CD4-positive, alpha-beta T cell (primary cell): Measurements from ENCODE around the gene GLIS1. TPM values are rescaled to one million over a fixed set of nuclear protein-coding genes. Genes with fewer than 3 reads are reported as not detected.

Experiments used
- ATAC-seq: fragments of 200-7000 bp; cut with Tn5 transposase; one replicate; pipeline ENCODE4 v1.10.0; 2022; ENCODE audit warnings: mild to moderate bottlenecking; ENCODE audit not compliant: poor library complexity
- CTCF ChIA-PET: fragments of 350-600 bp; sonication (Branson Sonifier 250); formaldehyde crosslinking; loops from one replicate; lab custom pipeline; 2021; ENCODE audit warnings: antibody characterized with exemption, inconsistent platforms; lab: Charles Lee
- POLR2A ChIA-PET: fragments of 350-600 bp; sonication (Branson Sonifier 250); formaldehyde crosslinking; loops from one replicate; lab custom pipeline; 2021; ENCODE audit warnings: antibody characterized with exemption, inconsistent platforms; lab: Charles Lee
- DNase-seq, 14 experiments: peaks; one replicate each; pipeline ENCODE4 v3.0.0-alpha.2; 2013 to 2020; ENCODE audit warnings: mixed read lengths in 2 of 14
- H3K27ac ChIP-seq, 2 donors: one replicate each; pipeline versions ENCODE4 v1.5.1 to v1.7.0; 2013; ENCODE audit warnings: low read length in 2 of 2, low read depth in 1 of 2, mild to moderate bottlenecking in 1 of 2
- H3K27me3 ChIP-seq, 2 experiments: 1 replicate in 1 of 2; 2 replicates in 1 of 2; pipeline versions ENCODE4 v1.6.1 to v1.7.0; 2013; ENCODE audit warnings: low read length in 2 of 2, control low read depth in 1 of 2, mild to moderate bottlenecking in 1 of 2, moderate library complexity in 1 of 2; ENCODE audit not compliant: insufficient read depth in 2 of 2, control insufficient read depth in 1 of 2
- H3K36me3 ChIP-seq: one replicate; pipeline ENCODE4 v1.6.1; 2013; ENCODE audit warnings: low read length, control low read depth; ENCODE audit not compliant: insufficient read depth
- H3K4me1 ChIP-seq: one replicate; pipeline ENCODE4 v1.6.1; 2013; ENCODE audit warnings: low read length, control low read depth; ENCODE audit not compliant: insufficient read depth
- H3K4me3 ChIP-seq: one replicate; pipeline ENCODE4 v1.5.1; 2013; ENCODE audit warnings: mild to moderate bottlenecking, low read length, moderate library complexity
- H3K9me3 ChIP-seq, 2 experiments: 1 replicate in 1 of 2; 2 replicates in 1 of 2; pipeline versions ENCODE4 v1.6.1 to v1.7.0; 2013; ENCODE audit warnings: low read length in 2 of 2, mild to moderate bottlenecking in 2 of 2, control low read depth in 1 of 2, moderate library complexity in 1 of 2; ENCODE audit not compliant: control insufficient read depth in 1 of 2, insufficient read depth in 1 of 2
- H3K27ac Mint-ChIP-seq: one replicate; pipeline ENCODE4 v1.8.0; 2020; ENCODE audit warnings: mixed read lengths
- H3K27me3 Mint-ChIP-seq: one replicate; pipeline ENCODE4 v1.8.0; 2021; ENCODE audit warnings: mixed read lengths
- H3K36me3 Mint-ChIP-seq: one replicate; pipeline ENCODE4 v1.8.0; 2021; ENCODE audit warnings: low read depth, mixed read lengths
- H3K4me1 Mint-ChIP-seq: one replicate; pipeline ENCODE4 v1.8.0; 2021; ENCODE audit warnings: low read depth, mixed read lengths
- H3K4me3 Mint-ChIP-seq: one replicate; pipeline ENCODE4 v1.8.0; 2020; ENCODE audit warnings: mild to moderate bottlenecking, mixed read lengths
- H3K9me3 Mint-ChIP-seq: one replicate; pipeline ENCODE4 v1.8.0; 2020; ENCODE audit warnings: mixed read lengths
- intact Hi-C, 2 experiments: fragments of 100-400 bp; cut with DNase I in 1 of 2; cut with micrococcal nuclease in 1 of 2; formaldehyde crosslinking; loops; one replicate each; pipeline versions ENCODE4 v1.15.1 to v1.9.0; 2023 to 2025; cut with DNase I, micrococcal nuclease
- total RNA-seq, 174 experiments: library from RNA in 2 of 174; stranded (reverse) in 2 of 174; gene quantifications; one replicate each; pipeline ENCODE4 v1.2.3 and lab custom pipeline; 2021 to 2026
- TF ChIP-seq, protein P1 (sequence below): fragments of 200-600 bp; IDR thresholded peaks from one replicate; pipeline ENCODE4 v1.8.0; 2022; ENCODE audit warnings: antibody characterized with exemption, mild to moderate bottlenecking

Gene GLIS1
- total RNA-seq, 2 experiments from 2014 or later = not detected

- no peaks in the 10 kb centered on the region for H3K36me3 ChIP-seq
- H3K27me3 ChIP-seq = no peaks in the 10 kb centered on the region
- Mint-ChIP-seq H3K36me3 (no peaks in the 10 kb centered on the region), H3K27me3 (no peaks in the 10 kb centered on the region), H3K9me3 (no peaks in the 10 kb centered on the region), H3K27ac (no peak overlapping the region), H3K4me3 (no peak overlapping the region), H3K4me1 (no peaks in the 10 kb centered on the region)
- no peaks in the 10 kb centered on the region for H3K4me1 ChIP-seq
- TF ChIP-seq, protein P1, sequence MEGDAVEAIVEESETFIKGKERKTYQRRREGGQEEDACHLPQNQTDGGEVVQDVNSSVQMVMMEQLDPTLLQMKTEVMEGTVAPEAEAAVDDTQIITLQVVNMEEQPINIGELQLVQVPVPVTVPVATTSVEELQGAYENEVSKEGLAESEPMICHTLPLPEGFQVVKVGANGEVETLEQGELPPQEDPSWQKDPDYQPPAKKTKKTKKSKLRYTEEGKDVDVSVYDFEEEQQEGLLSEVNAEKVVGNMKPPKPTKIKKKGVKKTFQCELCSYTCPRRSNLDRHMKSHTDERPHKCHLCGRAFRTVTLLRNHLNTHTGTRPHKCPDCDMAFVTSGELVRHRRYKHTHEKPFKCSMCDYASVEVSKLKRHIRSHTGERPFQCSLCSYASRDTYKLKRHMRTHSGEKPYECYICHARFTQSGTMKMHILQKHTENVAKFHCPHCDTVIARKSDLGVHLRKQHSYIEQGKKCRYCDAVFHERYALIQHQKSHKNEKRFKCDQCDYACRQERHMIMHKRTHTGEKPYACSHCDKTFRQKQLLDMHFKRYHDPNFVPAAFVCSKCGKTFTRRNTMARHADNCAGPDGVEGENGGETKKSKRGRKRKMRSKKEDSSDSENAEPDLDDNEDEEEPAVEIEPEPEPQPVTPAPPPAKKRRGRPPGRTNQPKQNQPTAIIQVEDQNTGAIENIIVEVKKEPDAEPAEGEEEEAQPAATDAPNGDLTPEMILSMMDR = no peak
- H3K9me3 ChIP-seq = no peaks in the 10 kb centered on the region
- ChIA-PET POLR2A (no interaction called here), CTCF (no interaction called here)
- no peak overlapping the region for H3K27ac ChIP-seq
- intact Hi-C loops = no loop called here
- DNase-seq (no peak), ATAC-seq (no peak)
- no peak overlapping the region for H3K4me3 ChIP-seq
Observed at GRCh38 chr1:53499257-53500203, 239.4 kb downstream of the GLIS1 start.

DNA sequence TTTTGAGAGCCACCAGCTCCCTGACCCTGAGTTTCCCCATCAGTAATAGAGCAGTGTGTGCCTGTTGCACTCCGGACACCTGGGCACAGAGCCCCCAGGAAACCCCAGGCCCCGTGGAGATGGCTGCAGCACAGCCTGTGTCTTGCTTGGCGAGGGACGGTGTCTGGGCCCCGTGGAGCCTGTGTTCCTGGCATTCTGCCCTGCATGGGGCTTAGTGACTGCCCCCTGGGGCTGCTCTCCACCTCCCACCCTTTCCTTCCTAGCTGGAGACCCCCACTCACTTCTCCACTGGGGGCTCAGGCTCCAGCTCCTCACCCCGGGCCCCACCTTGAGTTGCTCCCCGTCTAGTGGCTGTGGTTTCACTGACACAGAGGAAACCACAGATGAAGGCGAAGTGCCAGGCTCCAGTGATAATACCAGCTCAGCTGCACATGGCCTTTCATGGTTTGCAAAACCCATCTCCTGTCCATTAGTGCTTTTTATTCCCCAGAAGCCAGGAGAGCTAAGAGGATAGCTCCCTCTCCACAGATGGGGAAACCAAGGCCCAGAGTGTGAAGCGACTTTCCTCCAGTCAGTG, 240.3 kb downstream of the GLIS1 start:
- Mint-ChIP-seq H3K9me3 (no peaks in the 10 kb centered on the region), H3K27ac (no peak overlapping the region), H3K36me3 (no peaks in the 10 kb centered on the region), H3K27me3 (no peaks in the 10 kb centered on the region), H3K4me3 (no peak overlapping the region), H3K4me1 (no peaks in the 10 kb centered on the region)
- no peak for ATAC-seq
- ChIA-PET CTCF (no interaction called here), POLR2A (no interaction called here)
- DNase-seq = peak in 1 of 14 experiments; percentile 3
- intact Hi-C loops = no loop called here
- Histone ChIP-seq H3K4me1 (no peaks in the 10 kb centered on the region), H3K27me3 (no peaks in the 10 kb centered on the region), H3K27ac (no peak overlapping the region), H3K9me3 (no peaks in the 10 kb centered on the region), H3K4me3 (no peak overlapping the region), H3K36me3 (no peaks in the 10 kb centered on the region)
- TF ChIP-seq, protein P1 = no peak

DNA sequence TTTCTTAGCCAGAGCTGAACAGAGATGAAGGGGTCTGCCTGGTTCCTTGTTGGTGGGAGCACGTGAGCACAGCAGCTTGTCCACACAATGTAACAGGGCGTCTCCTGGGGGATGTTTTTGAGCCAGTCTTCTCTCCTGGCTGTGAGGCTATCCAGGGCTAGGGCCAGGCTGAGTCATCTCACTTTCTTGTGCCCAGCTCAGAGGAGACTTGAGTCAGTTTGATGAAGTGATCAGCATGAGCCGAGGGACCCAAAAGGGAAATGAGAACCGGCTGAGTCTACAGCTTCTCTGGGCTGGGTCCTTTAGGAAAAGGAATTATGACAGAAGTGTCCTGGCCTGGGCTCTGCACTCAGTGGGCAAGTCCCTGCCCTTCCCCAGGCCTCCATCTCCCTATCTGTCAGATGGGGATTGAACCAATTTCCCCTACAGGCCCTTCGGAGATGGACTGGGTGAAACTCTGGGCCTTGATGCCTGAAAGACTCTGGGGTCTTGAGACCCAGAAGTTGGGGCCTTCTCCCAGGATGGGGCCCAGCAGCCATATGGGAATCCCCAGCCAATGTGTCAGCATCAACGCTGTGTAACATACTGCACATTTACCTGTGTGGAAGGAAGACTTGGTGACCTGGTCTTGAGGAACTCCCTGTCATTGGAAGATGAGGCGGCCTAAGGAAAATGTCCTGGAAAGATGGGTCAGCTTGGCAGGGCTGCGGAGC, 243.2 kb downstream of the GLIS1 start:
- intact Hi-C loops = no loop called here
- no peak overlapping the region for H3K27ac Mint-ChIP-seq

More for the DNA sequence above, 243.2 kb downstream of the GLIS1 start:
- Mint-ChIP-seq H3K4me1 (no peaks in the 10 kb centered on the region), H3K9me3 (no peaks in the 10 kb centered on the region), H3K36me3 (no peaks in the 10 kb centered on the region), H3K4me3 (no peak overlapping the region), H3K27me3 (no peaks in the 10 kb centered on the region)
- Histone ChIP-seq H3K4me1 (no peaks in the 10 kb centered on the region), H3K36me3 (no peaks in the 10 kb centered on the region), H3K27me3 (no peaks in the 10 kb centered on the region), H3K4me3 (no peak overlapping the region), H3K9me3 (no peaks in the 10 kb centered on the region), H3K27ac (no peak overlapping the region)
- DNase-seq = no peak
- POLR2A ChIA-PET = no interaction called here
- TF ChIP-seq, protein P1 = no peak
- no peak for ATAC-seq
- CTCF ChIA-PET = no interaction called here
